ENCODE results near the gene MPV17.
"Not testable (repeated sequence)": the region's sequence is repeated elsewhere in the genome, so short reads cannot be mapped to it uniquely, and the experiment has no call there.

MPV17 gene

DNA sequence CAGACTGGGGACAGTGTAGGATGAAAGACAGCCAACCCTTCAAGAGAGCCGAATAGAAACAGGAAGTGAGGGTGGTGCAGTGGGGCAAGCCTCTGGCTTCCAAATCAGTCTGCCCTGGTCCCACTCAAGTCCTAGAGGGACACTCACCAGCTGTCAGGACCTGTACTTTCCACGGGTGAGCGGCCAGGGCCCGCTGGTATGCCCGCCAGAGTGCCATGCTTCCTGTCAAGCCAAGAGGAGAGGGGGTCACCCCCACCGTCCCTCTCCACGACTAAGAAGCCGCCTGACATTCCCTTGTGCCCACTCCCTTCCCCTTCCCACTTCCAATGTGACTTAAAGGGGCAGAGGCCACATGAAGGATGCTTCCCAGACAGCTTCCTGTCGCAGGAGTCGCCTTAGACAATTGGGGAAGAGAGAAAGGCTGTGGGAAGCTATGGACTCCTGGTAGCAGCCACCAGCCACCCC lies 564 bp downstream of the MPV17 start:
- DNase-seq = no peak

DNA sequence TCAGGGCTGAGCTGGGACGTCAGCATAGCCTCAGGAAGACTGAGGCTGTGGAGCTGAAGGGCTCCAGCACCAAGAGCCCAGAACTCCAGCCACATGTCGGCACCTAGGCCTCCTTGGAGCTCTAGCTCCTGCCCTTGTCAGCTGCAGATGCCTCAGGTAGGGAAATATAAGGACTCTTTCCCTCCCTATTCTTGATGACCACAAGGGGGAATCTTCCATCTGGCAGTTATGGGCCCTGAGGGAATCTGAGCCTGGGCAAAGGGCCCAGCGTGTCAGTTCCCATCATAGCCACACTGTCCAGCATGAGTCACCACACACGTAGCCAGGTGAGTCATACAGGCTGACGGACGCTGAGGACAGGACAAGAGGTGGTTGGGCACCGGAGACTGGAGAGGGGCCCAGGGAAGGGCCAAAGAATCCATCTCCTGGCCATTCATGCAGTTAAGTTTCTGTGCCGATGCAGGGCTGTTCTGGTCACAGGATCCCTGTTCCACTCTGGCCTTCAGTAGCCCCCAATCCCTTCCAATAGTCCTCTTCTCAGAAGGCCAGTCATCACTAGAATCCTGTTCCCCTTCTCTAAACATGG lies 1.8 kb downstream of the MPV17 start:
- no peak for DNase-seq

GRCh38 chr2:27319839-27320238 lies 3.1 kb downstream of the MPV17 start:
- not testable (repeated sequence) for DNase-seq

DNA sequence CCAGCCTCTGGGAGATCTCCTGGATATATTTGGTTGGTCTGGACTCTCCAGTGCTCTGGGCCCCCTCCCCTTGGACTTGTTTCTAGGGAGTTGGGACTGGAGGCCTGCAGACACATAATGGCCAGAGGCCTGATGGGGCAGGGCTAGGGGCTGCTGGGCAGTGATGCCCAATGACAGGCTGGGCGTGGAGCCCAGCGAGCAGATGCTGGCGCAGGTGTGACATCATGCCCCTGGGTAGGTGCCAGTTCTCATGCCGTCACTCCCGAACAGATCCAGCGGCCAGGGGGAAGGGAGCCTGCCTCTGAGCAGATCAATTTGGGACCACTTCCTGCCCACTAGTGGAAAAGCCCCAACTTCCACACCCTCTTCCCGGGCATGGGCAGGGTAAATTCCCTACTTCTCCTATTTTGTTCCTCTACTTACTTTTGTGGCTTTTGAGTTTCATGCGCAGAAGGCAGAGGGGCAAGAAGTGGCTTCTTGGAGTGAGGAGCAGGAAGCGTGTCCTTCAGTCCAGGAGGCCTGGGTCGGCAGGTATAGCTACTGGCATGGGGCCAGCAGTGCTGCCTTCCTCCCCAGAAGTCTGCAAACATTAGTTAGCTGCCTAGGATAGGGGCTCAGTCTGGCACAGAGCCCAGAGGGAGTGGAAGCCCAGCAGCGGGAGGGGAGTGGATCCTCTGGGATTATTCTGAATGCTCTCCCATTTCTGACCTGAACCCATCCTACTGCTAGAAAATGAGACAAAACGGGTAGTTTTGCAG lies 6.1 kb downstream of the MPV17 start:
- DNase-seq = no peak

DNA sequence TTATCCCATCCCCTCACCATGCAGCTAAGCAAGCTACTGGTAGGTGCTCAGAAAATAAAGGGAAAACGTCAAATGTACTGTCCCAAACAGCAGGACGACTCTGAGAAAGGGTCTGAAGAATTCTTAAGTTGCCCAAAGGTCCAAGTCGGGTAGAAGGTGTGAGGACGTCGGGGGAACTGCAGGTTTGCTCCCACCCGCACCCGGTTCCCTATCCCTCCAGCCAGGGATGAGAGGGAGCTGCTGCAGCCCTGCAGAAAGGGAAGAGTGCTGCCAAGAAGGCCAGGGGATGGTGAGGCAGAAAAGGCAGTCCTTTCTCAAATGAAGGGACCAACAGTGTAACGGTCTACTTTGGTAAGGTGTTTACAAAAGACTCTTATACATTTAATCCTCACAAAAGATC lies 7.8 kb downstream of the MPV17 start:
- DNase-seq = no peak

GRCh38 chr2:27314709-27315108 lies 8.2 kb downstream of the MPV17 start:
- no peak for DNase-seq

DNA sequence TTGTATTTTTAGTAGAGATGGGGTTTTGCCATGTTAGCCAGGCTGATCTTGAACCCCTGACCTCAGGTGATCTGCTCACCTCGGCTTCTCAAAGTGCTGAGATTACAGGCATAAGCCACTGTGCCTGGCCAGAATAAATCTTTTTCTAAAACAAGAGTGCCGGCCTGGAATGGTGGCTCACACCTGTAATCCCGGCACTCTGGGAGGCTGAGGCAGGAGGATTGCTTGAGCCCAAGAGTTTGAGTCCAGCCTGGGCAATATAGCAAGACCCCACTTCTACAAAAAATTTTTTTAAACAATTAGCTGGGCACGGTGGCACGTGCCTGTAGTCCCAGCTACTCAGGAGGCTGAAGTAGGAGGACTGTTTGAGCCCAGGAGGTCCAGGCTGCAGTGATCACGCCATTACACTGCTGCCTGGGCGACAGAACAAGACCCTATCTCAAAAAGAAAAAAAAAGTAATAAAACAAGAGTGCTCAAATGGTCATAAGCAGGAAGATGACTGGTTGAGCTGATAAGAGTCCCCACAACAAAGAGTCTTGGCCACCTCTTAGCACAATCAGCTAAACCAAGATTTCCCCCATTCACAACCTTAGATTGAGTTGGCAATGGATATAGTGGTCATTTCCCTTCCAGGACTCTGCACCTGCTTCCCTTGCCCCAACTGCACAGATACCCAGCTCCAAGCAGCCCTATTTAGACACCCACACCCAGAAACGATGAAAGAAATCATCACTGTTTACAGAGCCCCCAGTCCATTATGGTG lies 8.8 kb downstream of the MPV17 start:
- DNase-seq = no peak

GRCh38 chr2:27312152-27312551 lies 10.7 kb downstream of the MPV17 start:
- no peak for DNase-seq

DNA sequence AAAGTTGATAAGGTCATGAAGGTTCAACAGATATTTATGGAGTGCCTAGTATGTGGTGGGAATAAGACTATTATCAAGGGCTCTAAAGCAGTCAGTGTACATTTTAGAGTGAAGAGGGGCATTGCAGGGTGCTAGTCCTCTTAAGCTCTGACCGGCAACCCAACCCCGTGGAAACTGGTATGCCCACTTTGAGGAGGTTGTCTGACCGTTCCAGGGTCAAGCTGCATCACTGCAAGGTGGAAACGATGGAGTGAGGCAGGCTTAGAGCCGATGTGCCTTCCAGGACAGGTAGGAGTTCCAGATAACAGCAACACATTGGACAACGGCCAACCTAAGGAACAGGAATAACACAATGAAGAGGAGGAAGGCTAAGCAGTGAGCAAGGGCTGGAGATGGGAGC lies 13.2 kb downstream of the MPV17 start:
- no peak for DNase-seq

- DNase-seq = no peak
These were observed 14.5 kb downstream of the MPV17 start, which contains the start of gene UCN for GRCh38 chr2:27308359-27308881. Gene UCN, minus strand, starts transcription at chr2:27308445. Its CDS starts 550 bp downstream, at chr2:27307895.

- no peak for DNase-seq
These were observed 15.1 kb downstream of the MPV17 start for GRCh38 chr2:27307545-27308358.

DNA sequence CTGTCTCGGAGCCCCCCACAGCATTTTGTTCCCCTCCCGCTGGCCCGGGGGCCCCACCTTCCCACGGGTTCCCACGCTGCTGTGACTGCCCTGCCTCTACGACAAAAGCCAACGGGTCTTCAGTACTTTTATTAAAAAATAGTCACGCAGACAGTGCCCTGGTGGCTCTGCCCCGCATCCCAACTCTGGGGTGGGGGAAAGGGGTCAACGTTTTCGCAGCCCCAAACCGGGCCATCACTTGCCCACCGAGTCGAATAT lies 15.7 kb downstream of the MPV17 start:
- no peak for DNase-seq

DNA sequence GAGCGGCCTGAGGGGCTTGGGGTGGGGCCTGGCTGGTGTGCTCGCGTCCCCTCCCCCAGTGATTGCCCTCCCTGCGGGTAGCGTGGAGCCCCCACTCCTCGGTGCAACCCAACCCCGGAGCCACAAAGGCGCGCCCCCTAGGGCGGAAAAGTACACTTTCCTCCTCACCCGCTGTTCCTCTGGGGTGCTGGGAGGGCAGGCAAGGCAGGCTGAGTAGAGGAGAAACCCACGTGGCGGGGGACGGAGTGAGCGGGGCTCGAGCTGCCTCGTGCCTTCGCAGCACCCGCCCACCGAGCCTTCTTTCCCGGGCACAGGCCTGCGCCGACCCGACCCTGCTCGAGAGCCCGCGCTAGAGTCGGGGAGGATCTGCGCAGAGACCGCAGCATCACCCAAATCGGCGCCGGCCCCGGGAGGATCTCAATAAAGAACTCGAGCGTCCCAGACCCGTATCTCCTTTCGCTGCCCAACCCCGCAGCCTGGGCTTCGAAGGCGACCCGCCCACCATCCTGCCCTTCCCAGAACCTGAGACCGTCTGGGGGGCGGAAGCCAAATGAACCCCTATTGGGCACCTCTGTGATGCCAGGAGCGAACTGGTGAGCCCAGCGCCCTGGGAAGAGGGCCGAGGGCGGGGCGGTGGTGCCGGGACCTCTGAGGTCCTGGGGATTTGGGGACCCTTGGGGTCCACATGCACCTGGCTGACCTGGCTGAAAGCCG lies 16.2 kb downstream of the MPV17 start:
- peak; percentile 36 for DNase-seq

- no peak for DNase-seq
These were observed 16.8 kb downstream of the MPV17 start for GRCh38 chr2:27306136-27306535.

DNA sequence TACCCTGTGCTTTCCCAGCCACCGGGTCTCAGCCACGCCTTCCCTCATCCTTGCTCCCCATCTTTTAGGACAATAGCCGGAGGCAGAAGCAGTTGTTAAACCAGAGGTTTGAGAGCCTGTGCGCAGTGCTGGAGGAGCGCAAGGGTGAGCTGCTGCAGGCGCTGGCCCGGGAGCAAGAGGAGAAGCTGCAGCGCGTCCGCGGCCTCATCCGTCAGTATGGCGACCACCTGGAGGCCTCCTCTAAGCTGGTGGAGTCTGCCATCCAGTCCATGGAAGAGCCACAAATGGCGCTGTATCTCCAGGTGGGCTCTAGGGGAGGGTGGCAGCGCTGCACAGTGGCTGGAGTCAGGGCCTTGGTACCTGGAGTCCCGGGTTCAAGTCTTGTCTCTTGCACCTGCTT lies 17.4 kb downstream of the MPV17 start:
- DNase-seq = no peak

- no peak for DNase-seq
These were observed 18.2 kb downstream of the MPV17 start for GRCh38 chr2:27304488-27305240.

GRCh38 chr2:27303093-27304025 lies 19.5 kb downstream of the MPV17 start:
- peak; percentile 33 for DNase-seq

DNA sequence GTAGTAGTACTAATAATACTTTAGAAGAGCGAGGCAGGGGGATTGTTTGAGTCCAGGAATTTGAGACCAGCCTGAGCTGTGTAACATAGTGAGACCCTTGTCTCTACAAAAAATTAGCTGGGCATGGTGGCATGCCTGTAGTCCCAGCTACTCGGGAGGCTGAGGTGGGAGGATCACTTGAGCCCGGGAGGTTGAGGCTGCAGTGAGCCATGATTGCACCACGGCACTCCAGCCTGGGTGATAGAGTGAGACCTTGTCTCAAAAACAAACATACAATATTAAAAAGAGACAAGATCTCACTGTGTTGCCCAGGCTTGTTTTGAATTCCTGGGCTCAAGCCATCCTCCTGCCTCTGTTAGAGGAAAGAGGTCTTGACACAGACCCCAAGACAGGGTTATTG lies 22.3 kb downstream of the MPV17 start:
- DNase-seq = not testable (repeated sequence)

DNA sequence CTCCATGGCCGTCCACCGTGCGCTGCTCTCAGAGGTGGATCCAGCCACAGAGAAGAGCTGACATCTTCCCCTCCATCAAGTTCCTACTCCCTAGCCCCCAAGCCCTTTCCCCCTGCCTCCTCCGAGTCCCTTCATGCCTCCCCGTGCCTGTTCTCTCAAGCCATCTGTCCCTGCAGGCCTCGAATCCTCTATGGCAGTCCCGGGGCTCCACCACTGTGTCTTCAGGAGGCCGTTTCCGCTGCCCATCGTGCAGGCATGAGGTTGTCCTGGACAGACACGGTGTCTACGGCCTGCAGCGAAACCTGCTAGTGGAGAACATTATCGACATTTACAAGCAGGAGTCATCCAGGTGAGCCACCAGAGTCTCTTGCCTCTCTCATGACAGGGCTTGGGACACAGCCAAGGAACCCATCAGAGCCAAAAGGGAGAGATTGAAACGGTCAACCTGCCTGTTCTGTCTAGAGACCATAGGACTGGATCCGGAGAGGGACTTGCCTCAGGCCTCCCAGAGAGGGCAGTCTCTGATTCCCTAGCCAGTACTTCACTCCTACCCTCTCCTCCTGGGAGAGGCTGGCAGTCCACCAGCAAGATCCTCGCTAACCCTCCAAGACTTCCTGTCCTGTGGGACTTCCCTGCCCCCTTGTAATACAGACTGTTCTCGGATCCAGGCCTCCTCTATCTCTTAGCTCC lies 24.4 kb downstream of the MPV17 start:
- no peak for DNase-seq

GRCh38 chr2:27297195-27297594 lies 25.7 kb downstream of the MPV17 start:
- no peak for DNase-seq

Data from activated naive CD4-positive, alpha-beta T cell treated with Interleukin-2 at 50 U/mL for 16 hours (primary cell).